HEK293 (cell line): ENCODE results near the gene NUCKS1.

ENCODE experiments used
- CTCF ChIA-PET: fragments of 350-600 bp; formaldehyde crosslinking; extraction: SDS; loops from one replicate; lab custom pipeline; 2021; ENCODE audit warnings: antibody characterized with exemption; lab: Yijun Ruan, JAX
- POLR2A ChIA-PET: fragments of 300-600 bp; formaldehyde crosslinking; extraction: SDS; loops from one replicate; lab custom pipeline; 2020; ENCODE audit warnings: antibody characterized with exemption, inconsistent platforms; lab: Yijun Ruan, JAX
- H3K27ac ChIP-seq: fragments of 200-500 bp; sonication (Bioruptor generic); 2 replicates; pipeline ENCODE4 v1.5.1; 2014; ENCODE audit warnings: low read depth, low read length, control low read depth, inconsistent platforms; ENCODE audit errors: extremely low read depth
- H3K36me3 ChIP-seq, 2 experiments: fragments of 200-500 bp in 1 of 2; sonication (Bioruptor generic) in 1 of 2; 1 replicate in 1 of 2; 2 replicates in 1 of 2; pipeline ENCODE4 v1.5.1; 2014 to 2017; ENCODE audit warnings: inconsistent platforms in 2 of 2, low read length in 2 of 2; ENCODE audit not compliant: control insufficient read depth in 2 of 2, insufficient read depth in 1 of 2
- H3K4me1 ChIP-seq: fragments of 200-500 bp; sonication (Bioruptor generic); 2 replicates; pipeline ENCODE4 v1.5.1; 2014; ENCODE audit warnings: mild to moderate bottlenecking, low read length, inconsistent platforms; ENCODE audit not compliant: control insufficient read depth, insufficient read depth
- H3K4me3 ChIP-seq: 2 replicates; pipeline ENCODE4 v1.5.1; 2011; ENCODE audit warnings: low read depth, mild to moderate bottlenecking, control low read depth, low read length, moderate library complexity
- H3K9me3 ChIP-seq: fragments of 200-500 bp; sonication (Bioruptor generic); 2 replicates; pipeline ENCODE4 v1.5.1; 2014; ENCODE audit warnings: low read depth, low read length, inconsistent platforms; ENCODE audit not compliant: control insufficient read depth, insufficient read depth
- KLF17 ChIP-seq: fragments of 450-650 bp; formaldehyde crosslinking; IDR thresholded peaks from 2 replicates; pipeline ENCODE4 v1.5.1; 2016; ENCODE audit warnings: missing biosample characterization, missing genetic modification characterization
- ZBTB48 ChIP-seq: fragments of 450-650 bp; formaldehyde crosslinking; IDR thresholded peaks from 2 replicates; pipeline ENCODE4 v1.5.1; 2016; ENCODE audit warnings: missing biosample characterization, missing genetic modification characterization
- ZNF292 ChIP-seq: fragments of 450-650 bp; formaldehyde crosslinking; IDR thresholded peaks from 2 replicates; pipeline ENCODE4 v1.5.1; 2016; ENCODE audit warnings: low read depth, missing biosample characterization, missing genetic modification characterization, borderline replicate concordance
- ZNF311 ChIP-seq: fragments of 450-650 bp; formaldehyde crosslinking; IDR thresholded peaks from 2 replicates; pipeline ENCODE4 v1.5.1; 2017; ENCODE audit warnings: missing biosample characterization, missing genetic modification characterization, borderline replicate concordance
- ZNF350 ChIP-seq: fragments of 450-650 bp; formaldehyde crosslinking; IDR thresholded peaks from 2 replicates; pipeline ENCODE4 v1.5.0; 2017; ENCODE audit warnings: missing biosample characterization, mild to moderate bottlenecking, missing genetic modification characterization
- ZNF391 ChIP-seq: fragments of 450-650 bp; formaldehyde crosslinking; IDR thresholded peaks from 2 replicates; pipeline ENCODE4 v1.5.1; 2016; ENCODE audit warnings: low read depth, missing biosample characterization, missing genetic modification characterization, borderline replicate concordance
- ZNF416 ChIP-seq: fragments of 450-650 bp; formaldehyde crosslinking; IDR thresholded peaks from 2 replicates; pipeline ENCODE4 v1.5.1; 2016; ENCODE audit warnings: missing biosample characterization, missing genetic modification characterization
- ZNF433 ChIP-seq: fragments of 450-650 bp; formaldehyde crosslinking; IDR thresholded peaks from 2 replicates; pipeline ENCODE4 v1.5.1; 2016; ENCODE audit warnings: missing biosample characterization, missing genetic modification characterization, low read depth
- ZNF600 ChIP-seq: fragments of 450-650 bp; formaldehyde crosslinking; IDR thresholded peaks from 2 replicates; pipeline ENCODE4 v1.5.1; 2016; ENCODE audit warnings: missing biosample characterization, missing genetic modification characterization
- ZNF629 ChIP-seq: fragments of 450-650 bp; formaldehyde crosslinking; IDR thresholded peaks from 2 replicates; pipeline ENCODE4 v1.5.1; 2017; ENCODE audit warnings: missing biosample characterization, missing genetic modification characterization
- ZNF658 ChIP-seq: fragments of 450-650 bp; formaldehyde crosslinking; IDR thresholded peaks from 2 replicates; pipeline ENCODE4; 2016; ENCODE audit warnings: missing biosample characterization, missing genetic modification characterization

Gene NUCKS1

DNA sequence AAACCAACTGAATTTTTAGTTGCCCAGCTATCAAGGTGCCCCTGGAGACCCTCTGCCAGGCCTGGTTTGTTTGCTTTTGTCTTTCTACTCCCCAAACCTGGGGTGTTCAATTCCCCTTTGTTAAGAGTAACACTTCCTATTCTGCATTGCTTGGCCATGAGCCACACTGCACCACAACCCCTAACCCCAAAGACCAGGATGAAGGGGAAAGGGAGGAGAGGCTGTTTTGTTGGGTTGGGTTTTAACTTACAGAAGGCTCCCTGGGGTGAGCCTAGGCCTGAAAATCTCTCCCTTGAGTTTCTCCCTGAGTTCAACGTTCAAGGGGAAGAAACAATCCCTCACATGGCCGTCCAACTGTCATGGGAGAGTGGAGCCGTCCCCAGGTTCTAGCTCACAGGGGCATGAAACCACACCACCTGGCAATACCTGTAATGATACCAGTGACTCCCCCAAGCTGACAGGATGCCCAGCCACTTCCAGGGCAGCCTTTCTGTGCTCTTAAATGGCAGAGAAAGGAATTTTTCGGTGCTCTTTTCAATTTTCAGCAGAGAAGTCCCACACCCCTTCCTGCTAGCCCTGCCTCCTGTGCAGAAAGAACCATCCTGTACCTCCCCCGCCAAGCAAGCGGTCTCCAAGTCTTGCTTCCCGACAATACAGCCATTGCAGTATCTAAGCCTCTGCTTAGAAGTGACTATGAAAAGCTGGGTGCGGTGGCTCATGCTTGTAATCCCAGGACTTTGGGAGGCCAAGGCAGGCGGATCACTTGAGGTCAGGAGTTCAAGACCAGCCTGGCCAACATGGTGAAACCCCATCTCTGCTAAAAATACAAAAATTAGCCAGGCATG lies 84.6 kb downstream of the NUCKS1 start:
- CTCF ChIA-PET = interaction anchor here (0.6 to 6.0 kb wide), 5 partner anchors 7 to 312 kb away, joined by 3 to 47 read pairs (median 5); no protein-coding TSS in a partner anchor
- Histone ChIP-seq H3K9me3 (no peaks in the 10 kb centered on the region), H3K4me1 (no peaks in the 10 kb centered on the region), H3K4me3 (no peak overlapping the region), H3K36me3 (peaks cover 0 to 28% of the 10 kb centered on the region in 2 experiments; a peak in 1 of 3 replicates), H3K27ac (no peak overlapping the region)
- POLR2A ChIA-PET = no interaction called here
- no peak for TF ChIP-seq KLF17 (tag by site-specific recombination)
- 0 out of 2 replicates have a peak, but pooled peaks have one; percentile 29 for TF ChIP-seq ZBTB48 (tag by site-specific recombination)
- TF ChIP-seq ZNF292 (tag by site-specific recombination) = no peak
- TF ChIP-seq ZNF416 (tag by site-specific recombination) = no peak
- no peak for TF ChIP-seq ZNF658

- Histone ChIP-seq H3K9me3 (no peaks in the 10 kb centered on the region), H3K27ac (no peak overlapping the region), H3K4me3 (no peak overlapping the region), H3K4me1 (no peaks in the 10 kb centered on the region), H3K36me3 (peaks cover 0 to 28% of the 10 kb centered on the region in 2 experiments; a peak in 1 of 3 replicates)
- TF ChIP-seq ZNF433 (no peak), ZNF391 (tag by site-specific recombination) (no peak), ZNF350 (no peak), ZNF600 (0 out of 2 replicates have a peak, but pooled peaks have one; percentile 37), ZNF311 (tag by site-specific recombination) (no peak)
- POLR2A ChIA-PET = no interaction called here
- CTCF ChIA-PET = interaction anchor here (0.6 to 3.5 kb wide), 4 partner anchors 34 to 313 kb away, joined by 3 to 23 read pairs (median 6); no protein-coding TSS in a partner anchor
These were observed 85.5 kb downstream of the NUCKS1 start for GRCh38 chr1:205664399-205665017.

- Histone ChIP-seq H3K27ac (no peak overlapping the region), H3K4me1 (no peaks in the 10 kb centered on the region), H3K9me3 (no peaks in the 10 kb centered on the region), H3K36me3 (peaks cover 0 to 31% of the 10 kb centered on the region in 2 experiments; a peak in 1 of 3 replicates), H3K4me3 (no peak overlapping the region)
- TF ChIP-seq ZNF600 = peak; percentile 72
- no peak for TF ChIP-seq ZNF629 (tag by site-specific recombination)
- POLR2A ChIA-PET = no interaction called here
- CTCF ChIA-PET = interaction anchor here (0.6 to 3.5 kb wide), 4 partner anchors 15 to 314 kb away, joined by 3 to 23 read pairs (median 4); no protein-coding TSS in a partner anchor
These were observed 86.6 kb downstream of the NUCKS1 start for GRCh38 chr1:205663286-205663936.
